Endodermal cell (in vitro differentiated cells): ENCODE measurements around the gene PIP5K1C. TPM values are rescaled to one million over a fixed set of nuclear protein-coding genes. Genes with fewer than 3 reads are reported as not detected.

Source experiments
- DNase-seq: peaks from one replicate; pipeline ENCODE4 v3.0.0-alpha.2; 2017
- H3K27ac ChIP-seq: 2 replicates; pipeline ENCODE4 v1.5.1; 2013; ENCODE audit warnings: mild to moderate bottlenecking, low read depth, low read length, moderate library complexity
- H3K27me3 ChIP-seq: 2 replicates; pipeline ENCODE4 v1.6.1; 2013; ENCODE audit warnings: mild to moderate bottlenecking, low read length, moderate library complexity; ENCODE audit not compliant: insufficient read depth, control insufficient read depth, poor library complexity, severe bottlenecking
- H3K36me3 ChIP-seq: 2 replicates; pipeline ENCODE4 v1.7.0; 2013; ENCODE audit warnings: mild to moderate bottlenecking, low read length, moderate library complexity; ENCODE audit not compliant: control insufficient read depth, insufficient read depth
- H3K4me1 ChIP-seq: one replicate; pipeline ENCODE4 v1.7.0; 2013; ENCODE audit warnings: low read length; ENCODE audit not compliant: control insufficient read depth, insufficient read depth
- H3K4me3 ChIP-seq: 2 replicates; pipeline ENCODE4 v1.5.1; 2013; ENCODE audit warnings: mild to moderate bottlenecking, low read length, moderate library complexity
- H3K9ac ChIP-seq: 2 replicates; pipeline ENCODE4 v1.6.1; 2013; ENCODE audit warnings: mild to moderate bottlenecking, low read length, moderate library complexity; ENCODE audit not compliant: poor library complexity, severe bottlenecking; ENCODE audit errors: extremely low read depth
- H3K9me3 ChIP-seq: 2 replicates; pipeline ENCODE4 v1.6.1; 2013; ENCODE audit warnings: mild to moderate bottlenecking, low read length, moderate library complexity; ENCODE audit not compliant: control insufficient read depth
- H3K27ac Mint-ChIP-seq: 2 replicates; pipeline ENCODE4 v1.8.0; 2020; ENCODE audit warnings: mixed read lengths
- H3K27me3 Mint-ChIP-seq: 2 replicates; pipeline ENCODE4 v1.8.0; 2021; ENCODE audit warnings: mild to moderate bottlenecking, mixed read lengths; ENCODE audit not compliant: insufficient read depth
- H3K36me3 Mint-ChIP-seq: 2 replicates; pipeline ENCODE4 v1.8.0; 2020; ENCODE audit warnings: low read depth, mixed read lengths
- H3K4me1 Mint-ChIP-seq: 2 replicates; pipeline ENCODE4 v1.8.0; 2020; ENCODE audit warnings: mixed read lengths
- H3K4me3 Mint-ChIP-seq: 2 replicates; pipeline ENCODE4 v1.8.0; 2020; ENCODE audit warnings: mild to moderate bottlenecking, moderate library complexity, mixed read lengths
- H3K9me3 Mint-ChIP-seq: 2 replicates; pipeline ENCODE4 v1.8.0; 2020; ENCODE audit warnings: mild to moderate bottlenecking, mixed read lengths
- CTCF ChIP-seq: fragments of 200-600 bp; sonication (generic); conservative IDR thresholded peaks from 2 replicates; pipeline ENCODE4 v1.5.0; 2021; ENCODE audit warnings: antibody characterized with exemption, mild to moderate bottlenecking
- WGBS, 2 experiments: methylation state at CpG; one replicate each; pipeline versions ENCODE4 v1.1.5 to v1.1.7; 2013; ENCODE audit warnings: missing lambda C conversion rate in 2 of 2, mixed read lengths in 1 of 2; ENCODE audit not compliant: insufficient coverage in 1 of 2, insufficient read length in 1 of 2; 5-methylcytosine and 5-hydroxymethylcytosine counted together
- total RNA-seq, 2 donors: library from RNA; stranded (reverse); fragmentation: NEBNext Ultra II Directional in 1 of 2; extraction: Animal tissue kit (Norgen Biotek cat#: 25700) in 1 of 2; gene quantifications; 2 replicates in 1 of 2; 3 replicates in 1 of 2; pipeline ENCODE4 v1.2.1, GENCODE V29; 2021

Gene PIP5K1C
- total RNA-seq, 2 donors from 2014 or later, result 43.5 to 51.5 TPM

GRCh38 chr19:3653865-3654513 lies 46.3 kb downstream of the PIP5K1C start:
- H3K9me3 ChIP-seq, result no peaks in the 10 kb centered on the region
- peak; percentile 74 for DNase-seq
- Mint-ChIP-seq H3K27ac (no peak overlapping the region), H3K36me3 (peaks cover 42% of the 10 kb centered on the region), H3K27me3 (no peaks in the 10 kb centered on the region), H3K9me3 (no peaks in the 10 kb centered on the region), H3K4me1 (no peaks in the 10 kb centered on the region), H3K4me3 (no peak overlapping the region)
- no peaks in the 10 kb centered on the region for H3K27me3 ChIP-seq
- H3K9ac ChIP-seq, result no peak overlapping the region
- no peaks in the 10 kb centered on the region for H3K4me1 ChIP-seq
- no peak overlapping the region for H3K27ac ChIP-seq
- H3K36me3 ChIP-seq, result peaks cover 23% of the 10 kb centered on the region
- peak; percentile 56 for TF ChIP-seq CTCF
- WGBS, 2 experiments, result 96% methylated on average over 20 of the region's 20 CpGs
- H3K4me3 ChIP-seq, result no peak overlapping the region

GRCh38 chr19:3653081-3653795 lies 47.0 kb downstream of the PIP5K1C start:
- WGBS, 2 experiments, result 84 to 93% methylated on average over 17 to 37 of the region's 37 CpGs

DNA sequence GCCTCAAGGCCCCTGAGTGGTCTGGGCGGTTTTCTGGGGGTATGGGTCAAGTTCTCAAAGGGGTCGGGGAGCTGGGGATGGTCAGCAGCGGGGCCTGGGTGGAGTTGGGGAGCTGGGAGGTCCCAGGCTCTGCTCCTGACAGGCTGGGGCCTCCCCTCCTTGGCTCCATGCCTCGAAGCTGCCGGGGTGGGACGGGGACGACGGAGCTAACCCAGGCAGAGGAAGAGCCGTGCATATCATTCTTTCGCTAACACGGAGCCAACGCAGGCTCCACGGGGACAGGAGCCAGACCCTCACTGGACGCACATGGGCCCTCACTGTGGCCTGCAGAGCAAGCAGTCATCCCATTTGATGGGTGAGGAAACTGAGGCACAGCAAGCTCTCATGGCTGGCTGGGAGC lies 47.8 kb downstream of the PIP5K1C start:
- Histone ChIP-seq H3K4me3 (no peak overlapping the region), H3K4me1 (no peaks in the 10 kb centered on the region), H3K27me3 (no peaks in the 10 kb centered on the region), H3K9me3 (no peaks in the 10 kb centered on the region), H3K36me3 (peaks cover 18% of the 10 kb centered on the region), H3K27ac (no peak overlapping the region), H3K9ac (no peak overlapping the region)
- H3K4me1 Mint-ChIP-seq, result no peaks in the 10 kb centered on the region
- no peaks in the 10 kb centered on the region for H3K27me3 Mint-ChIP-seq
- 92 to 98% methylated on average over 5 to 14 of the region's 14 CpGs for WGBS, 2 experiments
- no peaks in the 10 kb centered on the region for H3K9me3 Mint-ChIP-seq
- TF ChIP-seq CTCF, result no peak
- H3K27ac Mint-ChIP-seq, result no peak overlapping the region
- H3K4me3 Mint-ChIP-seq, result no peak overlapping the region
- DNase-seq, result no peak
- H3K36me3 Mint-ChIP-seq, result peaks cover 35% of the 10 kb centered on the region

More at GRCh38 chr19:3653081-3653795, 47.0 kb downstream of the PIP5K1C start:
- no peaks in the 10 kb centered on the region for H3K4me1 ChIP-seq
- H3K4me3 ChIP-seq, result no peak overlapping the region
- no peak overlapping the region for H3K27ac Mint-ChIP-seq
- no peaks in the 10 kb centered on the region for H3K9me3 ChIP-seq
- no peak overlapping the region for H3K27ac ChIP-seq
- peaks cover 42% of the 10 kb centered on the region for H3K36me3 Mint-ChIP-seq
- no peak overlapping the region for H3K9ac ChIP-seq
- no peaks in the 10 kb centered on the region for H3K9me3 Mint-ChIP-seq
- no peaks in the 10 kb centered on the region for H3K27me3 ChIP-seq
- H3K27me3 Mint-ChIP-seq, result no peaks in the 10 kb centered on the region
- TF ChIP-seq CTCF, result no peak
- no peak overlapping the region for H3K4me3 Mint-ChIP-seq
- peaks cover 23% of the 10 kb centered on the region for H3K36me3 ChIP-seq
- no peak for DNase-seq
- H3K4me1 Mint-ChIP-seq, result no peaks in the 10 kb centered on the region
